ENCODE data around the gene FANCE. TPM values are rescaled to one million over a fixed set of nuclear protein-coding genes. Genes with fewer than 3 reads are reported as not detected.

The FANCE gene
- total and polyA plus RNA-seq, 9 of the 15 experiments (the other 6 are each of a cell fraction or from before 2014, with no cell fraction given) = 5.7 to 30.2 (median 17.0) TPM

DNA sequence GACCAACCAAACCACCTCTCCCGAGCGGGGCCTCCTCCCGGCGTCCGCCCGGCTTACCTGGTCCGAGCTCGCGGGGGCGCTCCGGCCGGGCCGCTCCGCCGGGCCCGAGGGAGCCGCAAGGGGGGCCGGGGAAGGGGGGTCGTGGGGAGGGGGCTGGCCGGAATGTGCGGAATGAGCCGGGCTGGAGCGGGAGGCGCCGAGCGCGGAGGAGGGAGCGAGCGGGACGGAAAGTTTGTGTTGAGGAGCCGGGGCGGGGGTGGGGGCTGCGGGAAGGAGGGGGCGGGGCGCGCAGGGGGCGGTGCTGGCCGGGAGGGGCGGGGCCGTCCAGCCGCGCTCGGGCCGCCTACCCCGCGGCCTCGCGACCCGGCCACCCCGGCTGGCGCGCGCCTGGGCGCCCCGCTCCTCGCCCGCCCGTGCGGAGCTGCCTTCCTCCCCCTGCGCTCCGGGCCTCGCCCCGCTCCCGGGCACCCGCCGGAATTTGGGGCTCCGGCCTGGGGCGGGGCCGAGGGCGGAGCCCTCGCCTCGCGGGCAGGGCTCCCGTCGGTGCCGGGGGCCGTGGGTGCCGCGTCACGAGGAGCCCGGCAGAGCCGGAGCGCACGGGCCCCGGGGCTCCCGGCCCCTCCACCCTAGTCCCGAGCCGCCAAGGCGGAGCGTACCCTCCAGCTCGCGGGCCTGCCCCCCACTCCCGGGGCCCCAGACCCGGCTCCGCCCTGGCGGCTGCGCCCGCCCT, 44.9 kb downstream of the FANCE start, which contains the start of gene TEAD3 (continued):
- TF ChIP-seq ZNF3 (CRISPR knock-in tag; IDR thresholded peaks at IDR 0.05) (no peak), BCOR (IDR thresholded peaks at IDR 0.05) (peak; percentile 16; the same call in 1 of the 2 replicates), ELF2 (CRISPR knock-in tag; IDR thresholded peaks at IDR 0.05) (no peak), NONO (IDR thresholded peaks at IDR 0.05; ENCODE audit: low read depth in 2 of 2, low read length in 1 of 2) (peak; percentile 69 to 90), ZNF644 (tag; IDR thresholded peaks at IDR 0.05; ENCODE audit: low read depth) (no peak), DMBX1 (CRISPR knock-in tag; IDR thresholded peaks at IDR 0.05; ENCODE audit: borderline replicate concordance) (no peak), NCOA4 (IDR thresholded peaks at IDR 0.05; ENCODE audit: partially characterized antibody) (no peak), ZNF79 (CRISPR knock-in tag; IDR thresholded peaks at IDR 0.05; ENCODE audit: low read depth) (no peak), ZSCAN32 (CRISPR knock-in tag; IDR thresholded peaks at IDR 0.05) (no peak), FOXJ2 (tag; IDR thresholded peaks at IDR 0.05) (no peak), MTA2 (IDR thresholded peaks at IDR 0.05; ENCODE audit: low read depth) (no peak), BHLHE40 (IDR thresholded peaks at IDR 0.05; ENCODE audit: low read length) (peak; percentile 45; the same call in 1 of the 2 replicates), MED1 (CRISPR knock-in tag; IDR thresholded peaks at IDR 0.05; ENCODE audit: borderline replicate concordance) (no peak), HMG20A (CRISPR knock-in tag; conservative IDR thresholded peaks at IDR 0.05) (no peak)
- TF ChIP-seq, protein P1, sequence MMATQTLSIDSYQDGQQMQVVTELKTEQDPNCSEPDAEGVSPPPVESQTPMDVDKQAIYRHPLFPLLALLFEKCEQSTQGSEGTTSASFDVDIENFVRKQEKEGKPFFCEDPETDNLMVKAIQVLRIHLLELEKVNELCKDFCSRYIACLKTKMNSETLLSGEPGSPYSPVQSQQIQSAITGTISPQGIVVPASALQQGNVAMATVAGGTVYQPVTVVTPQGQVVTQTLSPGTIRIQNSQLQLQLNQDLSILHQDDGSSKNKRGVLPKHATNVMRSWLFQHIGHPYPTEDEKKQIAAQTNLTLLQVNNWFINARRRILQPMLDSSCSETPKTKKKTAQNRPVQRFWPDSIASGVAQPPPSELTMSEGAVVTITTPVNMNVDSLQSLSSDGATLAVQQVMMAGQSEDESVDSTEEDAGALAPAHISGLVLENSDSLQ (IDR thresholded peaks at IDR 0.05) = no peak
- TF ChIP-seq, protein P2, sequence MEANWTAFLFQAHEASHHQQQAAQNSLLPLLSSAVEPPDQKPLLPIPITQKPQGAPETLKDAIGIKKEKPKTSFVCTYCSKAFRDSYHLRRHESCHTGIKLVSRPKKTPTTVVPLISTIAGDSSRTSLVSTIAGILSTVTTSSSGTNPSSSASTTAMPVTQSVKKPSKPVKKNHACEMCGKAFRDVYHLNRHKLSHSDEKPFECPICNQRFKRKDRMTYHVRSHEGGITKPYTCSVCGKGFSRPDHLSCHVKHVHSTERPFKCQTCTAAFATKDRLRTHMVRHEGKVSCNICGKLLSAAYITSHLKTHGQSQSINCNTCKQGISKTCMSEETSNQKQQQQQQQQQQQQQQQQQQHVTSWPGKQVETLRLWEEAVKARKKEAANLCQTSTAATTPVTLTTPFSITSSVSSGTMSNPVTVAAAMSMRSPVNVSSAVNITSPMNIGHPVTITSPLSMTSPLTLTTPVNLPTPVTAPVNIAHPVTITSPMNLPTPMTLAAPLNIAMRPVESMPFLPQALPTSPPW (CRISPR knock-in tag; IDR thresholded peaks at IDR 0.05) = peak; percentile 97
- TF ChIP-seq, protein P3, sequence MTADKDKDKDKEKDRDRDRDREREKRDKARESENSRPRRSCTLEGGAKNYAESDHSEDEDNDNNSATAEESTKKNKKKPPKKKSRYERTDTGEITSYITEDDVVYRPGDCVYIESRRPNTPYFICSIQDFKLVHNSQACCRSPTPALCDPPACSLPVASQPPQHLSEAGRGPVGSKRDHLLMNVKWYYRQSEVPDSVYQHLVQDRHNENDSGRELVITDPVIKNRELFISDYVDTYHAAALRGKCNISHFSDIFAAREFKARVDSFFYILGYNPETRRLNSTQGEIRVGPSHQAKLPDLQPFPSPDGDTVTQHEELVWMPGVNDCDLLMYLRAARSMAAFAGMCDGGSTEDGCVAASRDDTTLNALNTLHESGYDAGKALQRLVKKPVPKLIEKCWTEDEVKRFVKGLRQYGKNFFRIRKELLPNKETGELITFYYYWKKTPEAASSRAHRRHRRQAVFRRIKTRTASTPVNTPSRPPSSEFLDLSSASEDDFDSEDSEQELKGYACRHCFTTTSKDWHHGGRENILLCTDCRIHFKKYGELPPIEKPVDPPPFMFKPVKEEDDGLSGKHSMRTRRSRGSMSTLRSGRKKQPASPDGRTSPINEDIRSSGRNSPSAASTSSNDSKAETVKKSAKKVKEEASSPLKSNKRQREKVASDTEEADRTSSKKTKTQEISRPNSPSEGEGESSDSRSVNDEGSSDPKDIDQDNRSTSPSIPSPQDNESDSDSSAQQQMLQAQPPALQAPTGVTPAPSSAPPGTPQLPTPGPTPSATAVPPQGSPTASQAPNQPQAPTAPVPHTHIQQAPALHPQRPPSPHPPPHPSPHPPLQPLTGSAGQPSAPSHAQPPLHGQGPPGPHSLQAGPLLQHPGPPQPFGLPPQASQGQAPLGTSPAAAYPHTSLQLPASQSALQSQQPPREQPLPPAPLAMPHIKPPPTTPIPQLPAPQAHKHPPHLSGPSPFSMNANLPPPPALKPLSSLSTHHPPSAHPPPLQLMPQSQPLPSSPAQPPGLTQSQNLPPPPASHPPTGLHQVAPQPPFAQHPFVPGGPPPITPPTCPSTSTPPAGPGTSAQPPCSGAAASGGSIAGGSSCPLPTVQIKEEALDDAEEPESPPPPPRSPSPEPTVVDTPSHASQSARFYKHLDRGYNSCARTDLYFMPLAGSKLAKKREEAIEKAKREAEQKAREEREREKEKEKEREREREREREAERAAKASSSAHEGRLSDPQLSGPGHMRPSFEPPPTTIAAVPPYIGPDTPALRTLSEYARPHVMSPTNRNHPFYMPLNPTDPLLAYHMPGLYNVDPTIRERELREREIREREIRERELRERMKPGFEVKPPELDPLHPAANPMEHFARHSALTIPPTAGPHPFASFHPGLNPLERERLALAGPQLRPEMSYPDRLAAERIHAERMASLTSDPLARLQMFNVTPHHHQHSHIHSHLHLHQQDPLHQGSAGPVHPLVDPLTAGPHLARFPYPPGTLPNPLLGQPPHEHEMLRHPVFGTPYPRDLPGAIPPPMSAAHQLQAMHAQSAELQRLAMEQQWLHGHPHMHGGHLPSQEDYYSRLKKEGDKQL (CRISPR knock-in tag; IDR thresholded peaks at IDR 0.05; ENCODE audit: borderline replicate concordance) = no peak
- TF ChIP-seq, protein P4, sequence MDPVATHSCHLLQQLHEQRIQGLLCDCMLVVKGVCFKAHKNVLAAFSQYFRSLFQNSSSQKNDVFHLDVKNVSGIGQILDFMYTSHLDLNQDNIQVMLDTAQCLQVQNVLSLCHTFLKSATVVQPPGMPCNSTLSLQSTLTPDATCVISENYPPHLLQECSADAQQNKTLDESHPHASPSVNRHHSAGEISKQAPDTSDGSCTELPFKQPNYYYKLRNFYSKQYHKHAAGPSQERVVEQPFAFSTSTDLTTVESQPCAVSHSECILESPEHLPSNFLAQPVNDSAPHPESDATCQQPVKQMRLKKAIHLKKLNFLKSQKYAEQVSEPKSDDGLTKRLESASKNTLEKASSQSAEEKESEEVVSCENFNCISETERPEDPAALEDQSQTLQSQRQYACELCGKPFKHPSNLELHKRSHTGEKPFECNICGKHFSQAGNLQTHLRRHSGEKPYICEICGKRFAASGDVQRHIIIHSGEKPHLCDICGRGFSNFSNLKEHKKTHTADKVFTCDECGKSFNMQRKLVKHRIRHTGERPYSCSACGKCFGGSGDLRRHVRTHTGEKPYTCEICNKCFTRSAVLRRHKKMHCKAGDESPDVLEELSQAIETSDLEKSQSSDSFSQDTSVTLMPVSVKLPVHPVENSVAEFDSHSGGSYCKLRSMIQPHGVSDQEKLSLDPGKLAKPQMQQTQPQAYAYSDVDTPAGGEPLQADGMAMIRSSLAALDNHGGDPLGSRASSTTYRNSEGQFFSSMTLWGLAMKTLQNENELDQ (CRISPR knock-in tag; IDR thresholded peaks at IDR 0.05; ENCODE audit: borderline replicate concordance) = no peak
